Bronchial epithelial cell (primary cell): Measurements from ENCODE around the gene GPI. TPM values are rescaled to one million over a fixed set of nuclear protein-coding genes. Genes with fewer than 3 reads are reported as not detected.
"Not testable (repeated sequence)": the region's sequence is repeated elsewhere in the genome, so short reads cannot be mapped to it uniquely, and the experiment has no call there.

Source experiments
- DNase-seq: peaks from one replicate; pipeline ENCODE4 v3.0.0-alpha.2; 2010; ENCODE audit warnings: low read depth
- FAIRE-seq: peaks from 2 replicates; lab custom pipeline; 2011; peaks lifted over from hg19 to GRCh38; lab: Jason Lieb, UNC
- H3K27me3 ChIP-seq: 2 replicates; pipeline ENCODE4 v1.5.1; 2011; ENCODE audit warnings: low read length; ENCODE audit not compliant: control insufficient read depth, insufficient read depth
- H3K36me3 ChIP-seq: 2 replicates; pipeline ENCODE4 v1.5.1; 2011; ENCODE audit warnings: low read length; ENCODE audit not compliant: control insufficient read depth, insufficient read depth
- H3K4me3 ChIP-seq: 2 replicates; pipeline ENCODE4 v1.5.1; 2011; ENCODE audit warnings: mild to moderate bottlenecking, low read depth, low read length, control low read depth
- total RNA-seq: library from RNA; depleted of rRNA; stranded (reverse); fragments of >200 nt; gene quantifications from 2 replicates; pipeline ENCODE4 v1.2.1, GENCODE V29; 2014
- TF ChIP-seq, protein P1 (sequence below): IDR thresholded peaks from 2 replicates; pipeline ENCODE4 v1.5.1; 2011; ENCODE audit warnings: mild to moderate bottlenecking, moderate library complexity, low read length, control low read depth, inconsistent platforms; ENCODE audit not compliant: insufficient read depth, severe bottlenecking

Gene GPI
- total RNA-seq, 1 donor from 2014 or later: 130 TPM

- FAIRE-seq (no peak), DNase-seq (no peak)
- TF ChIP-seq, protein P1, sequence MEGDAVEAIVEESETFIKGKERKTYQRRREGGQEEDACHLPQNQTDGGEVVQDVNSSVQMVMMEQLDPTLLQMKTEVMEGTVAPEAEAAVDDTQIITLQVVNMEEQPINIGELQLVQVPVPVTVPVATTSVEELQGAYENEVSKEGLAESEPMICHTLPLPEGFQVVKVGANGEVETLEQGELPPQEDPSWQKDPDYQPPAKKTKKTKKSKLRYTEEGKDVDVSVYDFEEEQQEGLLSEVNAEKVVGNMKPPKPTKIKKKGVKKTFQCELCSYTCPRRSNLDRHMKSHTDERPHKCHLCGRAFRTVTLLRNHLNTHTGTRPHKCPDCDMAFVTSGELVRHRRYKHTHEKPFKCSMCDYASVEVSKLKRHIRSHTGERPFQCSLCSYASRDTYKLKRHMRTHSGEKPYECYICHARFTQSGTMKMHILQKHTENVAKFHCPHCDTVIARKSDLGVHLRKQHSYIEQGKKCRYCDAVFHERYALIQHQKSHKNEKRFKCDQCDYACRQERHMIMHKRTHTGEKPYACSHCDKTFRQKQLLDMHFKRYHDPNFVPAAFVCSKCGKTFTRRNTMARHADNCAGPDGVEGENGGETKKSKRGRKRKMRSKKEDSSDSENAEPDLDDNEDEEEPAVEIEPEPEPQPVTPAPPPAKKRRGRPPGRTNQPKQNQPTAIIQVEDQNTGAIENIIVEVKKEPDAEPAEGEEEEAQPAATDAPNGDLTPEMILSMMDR: no peak
- Histone ChIP-seq H3K36me3 (peaks cover 49% of the 10 kb centered on the region), H3K4me3 (no peak overlapping the region), H3K27me3 (no peaks in the 10 kb centered on the region)
These were observed 28.0 kb downstream of the GPI start for GRCh38 chr19:34393031-34393430.

GRCh38 chr19:34393629-34394028, 28.6 kb downstream of the GPI start:
- FAIRE-seq: no peak
- TF ChIP-seq, protein P1: no peak

GRCh38 chr19:34397853-34398252, 32.9 kb downstream of the GPI start:
- DNase-seq (no peak), FAIRE-seq (no peak)
- H3K36me3 ChIP-seq: peaks cover 36% of the 10 kb centered on the region
- TF ChIP-seq, protein P1: no peak
- no peaks in the 10 kb centered on the region for H3K27me3 ChIP-seq
- no peak overlapping the region for H3K4me3 ChIP-seq

More at GRCh38 chr19:34393629-34394028, 28.6 kb downstream of the GPI start:
- Histone ChIP-seq H3K36me3 (peaks cover 47% of the 10 kb centered on the region), H3K4me3 (no peak overlapping the region), H3K27me3 (no peaks in the 10 kb centered on the region)
- DNase-seq: no peak

- Histone ChIP-seq H3K4me3 (no peak overlapping the region), H3K27me3 (no peaks in the 10 kb centered on the region), H3K36me3 (peaks cover 28% of the 10 kb centered on the region)
- FAIRE-seq (no peak), DNase-seq (no peak)
- TF ChIP-seq, protein P1: no peak
These were observed 34.9 kb downstream of the GPI start for GRCh38 chr19:34399886-34400285.

DNA sequence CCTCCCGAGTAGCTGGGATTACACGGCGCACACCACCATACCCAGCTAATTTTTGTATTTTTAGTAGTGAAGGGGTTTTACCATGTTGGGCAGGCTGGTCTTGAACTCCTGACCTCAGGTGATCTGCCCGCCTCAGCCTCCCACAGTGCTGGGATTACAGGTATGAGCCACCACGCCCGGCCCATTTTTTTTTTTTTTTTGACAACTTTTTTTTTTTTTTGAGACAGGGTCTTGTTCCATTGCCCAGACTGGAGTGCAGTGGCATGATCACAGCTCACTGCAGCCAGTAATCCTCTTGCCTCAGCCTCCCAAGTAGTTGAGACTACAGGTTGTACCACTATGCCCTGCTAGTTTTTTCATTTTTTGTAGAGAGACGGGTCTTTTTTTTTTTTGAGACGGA, 35.8 kb downstream of the GPI start:
- H3K4me3 ChIP-seq, DNase-seq, FAIRE-seq, H3K27me3 ChIP-seq: not testable (repeated sequence)
- H3K36me3 ChIP-seq: peaks cover 22% of the 10 kb centered on the region

DNA sequence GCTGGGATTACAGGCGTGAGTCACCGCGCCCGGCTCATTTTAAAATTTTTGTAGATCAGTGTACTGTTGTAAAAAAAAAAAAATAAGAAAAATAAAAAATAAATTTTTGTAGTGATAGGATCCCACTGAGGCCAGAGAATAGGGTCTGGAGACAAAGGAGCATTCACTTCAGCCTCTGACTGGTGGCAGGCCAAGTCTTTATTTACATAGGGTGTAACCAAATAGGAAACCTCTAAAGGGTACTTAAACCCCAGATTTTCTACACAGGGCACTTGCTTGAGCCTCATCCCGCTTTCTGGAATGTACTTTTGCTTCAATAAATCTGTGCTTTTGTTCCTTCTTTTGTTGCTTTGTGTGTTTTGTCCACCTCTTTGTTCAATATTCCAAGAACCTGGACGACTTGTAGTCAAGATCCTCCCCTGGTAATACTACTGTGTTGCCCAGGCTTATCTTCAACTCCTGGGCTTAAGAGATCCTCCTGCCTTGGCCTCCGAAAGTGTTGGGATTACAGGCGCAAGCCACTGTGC, 37.1 kb downstream of the GPI start:
- FAIRE-seq (no peak), DNase-seq (no peak)
- Histone ChIP-seq H3K4me3 (no peak overlapping the region), H3K27me3 (no peaks in the 10 kb centered on the region), H3K36me3 (peaks cover 15% of the 10 kb centered on the region)
- TF ChIP-seq, protein P1: no peak
